ENCODE data around the gene SSTR1. TPM values are rescaled to one million over a fixed set of nuclear protein-coding genes. Genes with fewer than 3 reads are reported as not detected.

The SSTR1 gene
- polyA plus RNA-seq, 2 of the 4 experiments (the other 2 are of a cell fraction): not detected

DNA sequence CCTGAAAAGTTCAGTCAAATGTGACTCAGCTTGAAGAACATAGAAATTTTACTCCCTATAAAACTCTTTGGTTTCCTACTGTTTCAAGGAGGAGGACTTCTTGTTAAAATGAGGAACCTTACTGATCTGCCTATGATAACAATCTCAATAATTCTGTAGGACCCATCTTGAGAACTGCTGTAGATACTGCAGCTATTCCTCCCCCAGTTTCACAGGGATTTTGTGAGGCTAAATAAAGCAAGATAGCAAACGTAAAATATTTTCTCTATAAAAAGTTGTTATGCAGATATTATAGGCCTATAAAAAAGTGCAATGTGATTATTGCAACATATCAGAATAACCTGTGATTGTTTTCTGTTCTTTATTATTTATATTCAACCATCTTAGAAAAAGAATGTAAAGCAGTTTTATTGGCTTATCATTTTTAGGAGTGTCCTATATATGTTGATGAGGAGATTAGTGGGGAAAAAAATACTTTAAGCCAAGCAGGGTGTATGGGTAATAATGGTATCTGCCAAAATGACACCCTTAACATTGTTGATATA, 36.1 kb downstream of the SSTR1 start:
- H3K9me3 ChIP-seq: no peaks in the 10 kb centered on the region
- H3K27ac ChIP-seq: no peak overlapping the region
- ChIA-PET POLR2A (no interaction called here), CTCF (no interaction called here)
- no peak for TF ChIP-seq BHLHE40 (IDR thresholded peaks at IDR 0.05; ENCODE audit: low read depth, low read length)
- no peak for TF ChIP-seq ZSCAN20 (CRISPR knock-in tag; IDR thresholded peaks at IDR 0.05)
- TF ChIP-seq ATOH8 (CRISPR knock-in tag; IDR thresholded peaks at IDR 0.05; ENCODE audit: low read depth): no peak
- no peak for TF ChIP-seq KDM1A (IDR thresholded peaks at IDR 0.05; ENCODE audit: low read depth)
- TF ChIP-seq KDM5A (IDR thresholded peaks at IDR 0.05): no peak
- TF ChIP-seq HEYL (CRISPR knock-in tag; IDR thresholded peaks at IDR 0.05): no peak
- no peak for TF ChIP-seq CBX8 (IDR thresholded peaks at IDR 0.05)
- TF ChIP-seq CHD2 (IDR thresholded peaks at IDR 0.05; ENCODE audit: low read length, partially characterized antibody): no peak
- 2% methylated on average over 1 of the region's 1 CpG for WGBS (ENCODE audit: missing lambda C conversion rate)
- no peak overlapping the region for H3K4me3 ChIP-seq
- ATAC-seq: no peak
- no peak overlapping the region for H3K4me2 ChIP-seq
- H3K4me1 ChIP-seq: no peaks in the 10 kb centered on the region
- no peak for FAIRE-seq
- no peak for DNase-seq (ENCODE audit: low read depth in 1 of 2, low spot score in 1 of 2)

- TF ChIP-seq NR3C1 (IDR thresholded peaks at IDR 0.05) (no peak), POLR2A (IDR thresholded peaks at IDR 0.05; ENCODE audit: low read length) (no peak), RNF2 (IDR thresholded peaks at IDR 0.05; ENCODE audit: borderline replicate concordance, low read depth) (no peak), FOSL2 (IDR thresholded peaks at IDR 0.05) (no peak), FOSL2 (CRISPR knock-in tag; IDR thresholded peaks at IDR 0.05) (no peak), SREBF2 (IDR thresholded peaks at IDR 0.05) (no peak), ESRRA (IDR thresholded peaks at IDR 0.05; ENCODE audit: borderline replicate concordance, low read length) (no peak), RFX5 (IDR thresholded peaks at IDR 0.05) (no peak), HEYL (CRISPR knock-in tag; IDR thresholded peaks at IDR 0.05) (no peak), ZC3H11A (IDR thresholded peaks at IDR 0.05) (no peak), CEBPB (IDR thresholded peaks at IDR 0.05) (no peak), NFE2L2 (conservative IDR thresholded peaks at IDR 0.05; ENCODE audit: low read length) (no peak), EP300 (IDR thresholded peaks at IDR 0.05) (no peak), RAD21 (conservative IDR thresholded peaks at IDR 0.05 in 1 of 2, IDR thresholded peaks at IDR 0.05 in 1 of 2) (no peak), HOXB13 (CRISPR knock-in tag; IDR thresholded peaks at IDR 0.05; ENCODE audit: low read depth) (no peak), CHD4 (IDR thresholded peaks at IDR 0.05; ENCODE audit: borderline replicate concordance) (no peak), ZSCAN20 (CRISPR knock-in tag; IDR thresholded peaks at IDR 0.05) (no peak), E2F6 (IDR thresholded peaks at IDR 0.05; ENCODE audit: borderline replicate concordance, low read depth) (no peak)
- ATAC-seq (no peak), DNase-seq (ENCODE audit: low read depth in 1 of 2, low spot score in 1 of 2) (no peak), FAIRE-seq (no peak)
- Histone ChIP-seq H3K9me3 (no peaks in the 10 kb centered on the region), H3K27ac (no peak overlapping the region), H3K4me3 (no peak overlapping the region), H3K4me2 (no peak overlapping the region), H3K4me1 (no peaks in the 10 kb centered on the region)
- POLR2A ChIA-PET: no interaction called here
- CTCF ChIA-PET: no interaction called here
- 13% methylated on average over 3 of the region's 3 CpGs for WGBS (ENCODE audit: missing lambda C conversion rate)
Measured at GRCh38 chr14:38248321-38249028, 40.8 kb downstream of the SSTR1 start.

GRCh38 chr14:38250331-38250730, 42.6 kb downstream of the SSTR1 start:
- H3K4me3 ChIP-seq: no peak overlapping the region
- no peak for DNase-seq (ENCODE audit: low read depth in 1 of 2, low spot score in 1 of 2)
- TF ChIP-seq CHD2 (IDR thresholded peaks at IDR 0.05; ENCODE audit: low read length, partially characterized antibody): no peak
- H3K27ac ChIP-seq: no peak overlapping the region
- no peak for ATAC-seq
- FAIRE-seq: no peak
- ChIA-PET POLR2A (no interaction called here), CTCF (no interaction called here)
- no peaks in the 10 kb centered on the region for H3K4me1 ChIP-seq
- H3K4me2 ChIP-seq: no peak overlapping the region
- no peaks in the 10 kb centered on the region for H3K9me3 ChIP-seq

All from A549 (cell line).